ENCODE results near the gene SLC43A3.

The SLC43A3 gene

DNA sequence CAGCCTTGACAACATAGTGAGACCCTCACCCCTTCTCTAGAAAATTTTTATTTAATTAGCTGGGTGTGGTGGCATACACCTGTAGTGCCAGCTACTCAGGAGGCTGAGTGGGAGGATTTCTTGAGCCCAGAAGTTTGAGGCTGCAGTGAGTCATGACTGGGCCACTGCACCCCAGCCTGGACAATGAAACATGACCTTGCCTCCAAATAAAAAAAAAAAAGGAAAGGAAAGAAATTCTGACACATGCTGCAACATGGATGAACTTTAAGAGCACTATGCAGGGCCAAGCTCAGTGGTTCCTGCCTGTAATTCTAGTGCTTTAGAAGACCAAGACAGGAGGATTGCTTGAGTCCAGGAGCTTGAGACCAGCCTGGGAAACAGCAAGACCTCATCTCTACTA, 8.8 kb downstream of the SLC43A3 start:
- DNase-seq (ENCODE audit: low spot score) = no peak
- ChIA-PET CTCF (no interaction called here), POLR2A (ENCODE audit: low non-redundant PET) (no interaction called here)
- no peak overlapping the region for H3K27ac ChIP-seq
- TF ChIP-seq, protein P1, sequence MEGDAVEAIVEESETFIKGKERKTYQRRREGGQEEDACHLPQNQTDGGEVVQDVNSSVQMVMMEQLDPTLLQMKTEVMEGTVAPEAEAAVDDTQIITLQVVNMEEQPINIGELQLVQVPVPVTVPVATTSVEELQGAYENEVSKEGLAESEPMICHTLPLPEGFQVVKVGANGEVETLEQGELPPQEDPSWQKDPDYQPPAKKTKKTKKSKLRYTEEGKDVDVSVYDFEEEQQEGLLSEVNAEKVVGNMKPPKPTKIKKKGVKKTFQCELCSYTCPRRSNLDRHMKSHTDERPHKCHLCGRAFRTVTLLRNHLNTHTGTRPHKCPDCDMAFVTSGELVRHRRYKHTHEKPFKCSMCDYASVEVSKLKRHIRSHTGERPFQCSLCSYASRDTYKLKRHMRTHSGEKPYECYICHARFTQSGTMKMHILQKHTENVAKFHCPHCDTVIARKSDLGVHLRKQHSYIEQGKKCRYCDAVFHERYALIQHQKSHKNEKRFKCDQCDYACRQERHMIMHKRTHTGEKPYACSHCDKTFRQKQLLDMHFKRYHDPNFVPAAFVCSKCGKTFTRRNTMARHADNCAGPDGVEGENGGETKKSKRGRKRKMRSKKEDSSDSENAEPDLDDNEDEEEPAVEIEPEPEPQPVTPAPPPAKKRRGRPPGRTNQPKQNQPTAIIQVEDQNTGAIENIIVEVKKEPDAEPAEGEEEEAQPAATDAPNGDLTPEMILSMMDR (conservative IDR thresholded peaks at IDR 0.05; ENCODE audit: low read depth) = no peak

DNA sequence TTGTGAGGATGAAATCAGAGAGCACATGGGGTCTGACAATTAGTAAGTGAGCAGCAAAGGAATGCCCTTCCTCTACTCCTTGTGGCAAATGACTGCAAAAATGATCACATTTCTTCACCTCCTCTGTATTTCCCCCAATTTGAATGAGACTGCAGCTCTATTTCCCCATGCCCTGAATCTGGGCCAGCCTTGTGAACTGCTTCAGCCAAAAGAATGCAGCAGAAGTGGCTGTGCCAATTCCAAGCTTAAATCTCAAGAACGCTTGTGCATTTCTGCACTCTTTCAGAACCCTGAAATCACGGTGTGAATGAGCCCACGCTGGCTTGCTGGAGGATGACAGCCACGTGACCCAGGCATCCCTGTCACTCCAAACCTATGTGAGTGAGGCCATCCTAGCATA, 9.9 kb downstream of the SLC43A3 start:
- ChIA-PET POLR2A (ENCODE audit: low non-redundant PET) (no interaction called here), CTCF (no interaction called here)
- H3K27ac ChIP-seq = no peak overlapping the region
- TF ChIP-seq, protein P1 (conservative IDR thresholded peaks at IDR 0.05; ENCODE audit: low read depth) = no peak
- DNase-seq (ENCODE audit: low spot score) = no peak

DNA sequence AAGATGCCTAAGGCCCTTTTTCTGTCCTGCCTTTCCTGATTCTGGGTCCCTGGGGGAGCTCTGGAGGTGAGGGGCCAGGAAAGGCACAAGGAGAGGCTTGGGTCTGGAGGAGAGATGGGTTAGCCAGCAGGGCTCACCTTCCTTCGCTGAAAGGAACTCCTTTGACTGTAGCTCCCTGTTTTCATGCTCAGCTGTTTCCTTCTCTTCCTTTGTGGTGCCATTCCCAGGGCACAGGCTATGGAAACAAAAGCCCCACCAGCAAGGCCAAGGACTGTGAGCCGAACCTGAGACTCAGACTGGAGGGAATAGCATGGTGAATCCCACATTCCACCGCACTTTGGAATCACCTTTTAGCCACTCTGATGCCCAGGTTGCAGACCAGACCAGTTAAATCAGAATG, 10.5 kb downstream of the SLC43A3 start:
- peak overlapping the region; percentile 21; the same call in 1 of the 2 replicates for H3K27ac ChIP-seq
- TF ChIP-seq, protein P1 (conservative IDR thresholded peaks at IDR 0.05; ENCODE audit: low read depth) = no peak
- CTCF ChIA-PET = interaction anchor here (0.5 kb wide), 1 partner anchor 42 kb away, joined by 4 read pairs; no protein-coding TSS in a partner anchor
- POLR2A ChIA-PET (ENCODE audit: low non-redundant PET) = no interaction called here
- DNase-seq (ENCODE audit: low spot score) = no peak

DNA sequence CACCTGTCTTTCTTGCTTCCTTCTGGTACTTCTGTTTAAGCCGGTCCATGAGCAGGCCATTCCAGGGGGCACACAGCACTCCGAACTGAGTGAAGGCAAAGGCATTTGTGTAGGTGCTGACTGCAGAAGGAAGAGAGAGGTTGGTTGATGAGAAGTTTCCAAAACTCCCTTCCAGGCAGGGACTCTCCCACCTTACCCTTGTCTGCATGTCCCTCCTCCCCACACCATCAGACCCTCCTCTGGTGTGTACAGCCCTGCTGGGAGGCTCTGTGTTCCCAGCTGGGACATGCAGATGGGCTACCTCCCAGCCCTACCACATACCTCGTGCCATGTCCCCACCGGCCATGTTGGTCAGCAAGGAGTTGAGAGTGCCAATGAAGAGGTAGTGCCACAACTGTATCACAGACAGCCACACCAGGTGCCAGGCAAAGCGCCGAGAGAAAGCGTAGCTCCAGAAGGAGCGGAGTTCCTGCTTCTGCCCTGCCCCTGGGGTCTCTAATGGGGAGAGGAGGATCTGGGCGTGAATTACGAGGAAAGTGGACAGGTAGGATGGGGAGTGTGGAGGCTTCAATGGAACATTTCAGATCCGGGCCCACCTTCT, 12.2 kb downstream of the SLC43A3 start:
- ChIA-PET POLR2A (ENCODE audit: low non-redundant PET) (no interaction called here), CTCF (no interaction called here)
- H3K27ac ChIP-seq = peak overlapping the region; percentile 35; the same call in 1 of the 2 replicates
- no peak for DNase-seq (ENCODE audit: low spot score)
- TF ChIP-seq, protein P1 (conservative IDR thresholded peaks at IDR 0.05; ENCODE audit: low read depth) = no peak

DNA sequence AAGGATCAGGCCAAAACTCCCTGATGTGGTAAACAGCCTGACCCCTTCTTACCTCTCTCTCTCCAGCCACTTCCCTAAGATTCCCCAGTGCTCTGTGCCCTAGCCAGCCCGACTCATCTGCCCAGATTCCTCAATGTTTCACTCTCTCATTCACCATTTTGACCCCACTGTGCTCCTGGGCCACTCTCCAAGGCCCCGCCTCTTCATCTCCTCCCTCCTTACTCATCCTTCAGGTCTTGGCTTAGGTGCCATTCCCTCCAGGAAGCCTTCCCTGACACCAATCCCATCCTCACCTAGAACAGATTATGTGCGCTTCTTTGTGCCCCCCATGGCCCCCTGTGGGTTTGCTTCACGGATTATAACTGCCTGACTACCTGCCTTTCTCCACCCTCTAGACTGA, 13.2 kb downstream of the SLC43A3 start:
- TF ChIP-seq, protein P1 (conservative IDR thresholded peaks at IDR 0.05; ENCODE audit: low read depth) = no peak
- ChIA-PET POLR2A (ENCODE audit: low non-redundant PET) (no interaction called here), CTCF (no interaction called here)
- no peak overlapping the region for H3K27ac ChIP-seq
- no peak for DNase-seq (ENCODE audit: low spot score)

DNA sequence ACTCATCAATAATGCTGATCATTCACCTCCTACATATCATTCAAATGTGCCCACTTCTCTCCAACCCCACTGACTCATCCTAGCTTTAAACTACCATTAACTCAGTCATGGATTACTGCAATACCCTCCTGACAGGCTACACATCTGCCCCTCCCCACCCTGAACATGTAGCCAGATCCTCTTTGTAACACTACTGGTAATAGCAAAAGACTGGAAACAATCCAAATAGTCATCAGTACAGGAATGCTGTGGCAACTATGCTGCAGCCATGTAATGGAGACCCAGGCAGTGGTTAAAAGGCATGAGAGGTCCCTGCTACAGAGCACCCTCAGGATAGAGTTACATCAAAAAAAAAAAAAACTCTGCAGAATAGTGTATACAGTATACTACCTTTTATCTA, 16.6 kb downstream of the SLC43A3 start:
- POLR2A ChIA-PET (ENCODE audit: low non-redundant PET) = no interaction called here
- TF ChIP-seq, protein P1 (conservative IDR thresholded peaks at IDR 0.05; ENCODE audit: low read depth) = no peak
- H3K27ac ChIP-seq = no peak overlapping the region
- no peak for DNase-seq (ENCODE audit: low spot score)
- CTCF ChIA-PET = no interaction called here
